ENCODE results near the gene RCC2.
"Not testable (repeated sequence)": the region's sequence is repeated elsewhere in the genome, so short reads cannot be mapped to it uniquely, and the experiment has no call there.

- not testable (repeated sequence) for TF ChIP-seq CTCF (IDR thresholded peaks at IDR 0.05; ENCODE audit: low read length); EZH2 (IDR thresholded peaks at IDR 0.05; ENCODE audit: borderline replicate concordance, low read length)
These were observed 32.6 kb downstream of the RCC2 start for GRCh38 chr1:17406760-17407475.

Data from OCI-LY1 (cell line).